NOMO-1 (cell line): ENCODE results near the gene HS3ST6.
A peak's percentile ranks its signal among the peaks of the same experiment; 100 is the strongest.
"Not testable (repeated sequence)": the region's sequence is repeated elsewhere in the genome, so short reads cannot be mapped to it uniquely, and the experiment has no call there.

Source experiments
- DNase-seq, 2 experiments: peaks; one replicate each; lab custom pipeline; 2025; ENCODE audit not compliant: unreplicated experiment in 2 of 2; lab: John Stamatoyannopoulos, UW

HS3ST6 gene

DNA sequence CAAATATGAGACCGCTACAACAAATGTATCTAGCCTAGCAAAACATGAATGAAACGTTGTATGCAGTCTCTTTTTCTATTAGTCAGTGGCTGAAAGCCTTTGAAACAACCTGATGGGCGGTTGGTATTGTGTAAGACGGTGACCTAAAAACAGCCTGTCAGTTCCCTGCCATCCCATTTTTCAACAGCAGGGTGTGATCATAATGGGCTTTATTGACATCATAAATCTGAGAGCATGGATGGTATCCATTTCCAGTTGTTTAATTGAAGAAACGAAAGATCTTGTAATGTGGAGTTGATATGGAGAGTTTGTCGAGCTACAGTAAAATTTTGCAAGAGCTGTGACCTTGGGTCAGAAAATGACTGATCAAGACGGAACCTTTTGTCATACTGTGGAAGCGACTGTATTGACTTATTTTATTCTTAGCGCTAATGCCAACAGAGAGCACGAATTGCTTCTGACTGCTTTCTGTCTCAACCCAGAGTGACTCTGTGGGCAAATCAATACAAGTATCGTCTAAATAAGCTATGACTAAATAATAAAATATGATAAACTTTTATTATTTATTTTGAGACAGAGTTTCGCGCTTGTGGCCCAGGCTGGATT, 34.0 kb downstream of the HS3ST6 start:
- DNase-seq: peak; percentile 79 to 92

GRCh38 chr16:1881172-1881571, 37.0 kb downstream of the HS3ST6 start:
- DNase-seq: not testable (repeated sequence)

DNA sequence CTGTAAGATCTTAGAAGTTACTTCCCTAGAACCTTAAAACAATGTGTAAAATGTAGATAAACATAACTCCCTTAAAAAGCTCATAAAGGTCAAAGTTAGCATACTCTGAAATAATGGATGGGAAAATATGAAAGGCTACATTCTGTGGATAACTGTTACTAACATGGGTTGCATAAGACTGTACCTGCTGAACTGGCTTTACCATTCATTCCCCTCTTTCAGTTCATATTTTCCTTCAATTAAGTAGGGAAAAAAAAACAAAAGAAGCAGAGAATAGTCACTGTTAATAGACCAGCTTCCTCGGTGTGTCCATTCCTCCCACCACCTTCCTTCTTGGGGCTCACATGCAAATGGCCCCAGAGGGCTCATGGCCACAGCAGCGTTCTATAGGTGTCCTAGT, 38.7 kb downstream of the HS3ST6 start:
- no peak for DNase-seq

GRCh38 chr16:1878256-1878655, 40.0 kb downstream of the HS3ST6 start:
- DNase-seq: no peak

GRCh38 chr16:1877804-1878203, 40.4 kb downstream of the HS3ST6 start:
- DNase-seq: peak in 1 of 2 experiments; percentile 22

GRCh38 chr16:1877089-1877488, 41.1 kb downstream of the HS3ST6 start:
- no peak for DNase-seq

DNA sequence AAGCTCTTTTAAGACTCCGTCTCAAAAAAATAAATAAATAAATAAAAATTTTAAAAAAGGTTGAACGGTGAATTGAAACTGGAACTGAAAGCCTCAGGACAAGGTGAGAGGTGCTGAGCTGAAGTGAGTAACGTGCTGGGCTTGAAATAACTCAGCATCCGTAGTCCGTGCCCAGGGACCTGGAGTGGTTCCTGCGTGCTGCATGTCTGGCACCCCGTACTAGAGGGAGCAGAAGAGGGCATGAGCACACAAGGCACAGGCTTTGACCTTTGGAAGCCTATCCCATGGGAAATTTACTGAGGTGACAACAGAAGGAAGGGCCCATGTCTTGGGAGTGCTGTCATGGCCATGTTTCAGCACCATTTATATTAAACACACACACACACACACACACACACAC, 41.7 kb downstream of the HS3ST6 start:
- no peak for DNase-seq

GRCh38 chr16:1876066-1876465, 42.1 kb downstream of the HS3ST6 start:
- DNase-seq: not testable (repeated sequence)

DNA sequence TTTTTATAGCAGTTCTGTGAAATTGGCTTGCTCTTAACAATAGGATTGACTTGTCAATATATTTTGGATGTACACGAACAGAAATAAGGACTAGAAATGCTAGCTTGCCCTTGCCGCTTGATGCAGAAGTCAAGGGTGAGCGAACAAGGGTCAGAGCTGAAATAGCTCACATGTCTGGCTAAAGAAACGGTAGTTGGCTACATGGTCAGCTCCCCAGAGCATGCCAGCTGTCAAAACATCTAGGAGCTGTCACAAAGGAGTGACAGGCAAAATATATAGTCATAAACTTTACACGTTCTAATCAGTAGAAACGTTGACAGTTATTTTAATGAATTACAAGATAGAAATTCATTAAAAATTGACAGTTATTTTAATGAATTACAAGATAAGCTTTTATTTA, 43.4 kb downstream of the HS3ST6 start:
- no peak for DNase-seq

DNA sequence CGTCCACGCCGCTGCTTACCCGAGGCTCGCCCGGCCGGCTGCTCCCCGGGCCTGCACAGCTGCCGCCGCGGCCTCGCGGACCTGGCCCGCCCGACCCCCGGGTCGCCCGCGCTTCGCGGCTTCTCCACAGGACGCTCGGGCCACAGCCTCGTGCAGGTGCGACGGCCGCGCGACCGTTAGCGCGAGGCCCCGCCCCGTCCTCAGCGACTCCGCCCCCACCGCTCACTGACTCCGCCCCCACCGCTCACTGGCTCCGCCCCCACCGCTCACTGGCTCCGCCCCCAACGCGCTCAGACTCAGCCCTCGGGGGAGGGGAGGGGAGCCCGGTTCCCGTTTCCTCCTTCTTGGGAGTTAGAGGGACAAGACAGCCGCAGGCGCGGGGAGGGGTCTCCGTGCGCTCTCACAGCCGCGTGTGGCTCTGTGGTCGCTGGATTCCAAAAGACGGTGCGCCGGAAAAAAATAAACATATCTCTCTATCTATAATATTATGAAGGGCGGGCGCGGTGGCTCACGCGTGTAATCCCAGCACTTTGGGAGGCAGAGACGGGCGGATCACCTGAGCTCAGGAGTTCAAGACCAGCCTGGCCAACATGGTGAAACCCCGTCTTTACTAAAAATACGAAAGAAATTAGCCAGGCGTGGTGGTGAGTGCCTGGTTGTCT, 46.1 kb downstream of the HS3ST6 start, which contains the start of gene MEIOB:
Gene MEIOB (minus strand): TSS at position 191 of the 662 bp plus-strand sequence. CDS start 3,989 bp downstream, outside the sequence.
- DNase-seq: peak; percentile 57 to 65

DNA sequence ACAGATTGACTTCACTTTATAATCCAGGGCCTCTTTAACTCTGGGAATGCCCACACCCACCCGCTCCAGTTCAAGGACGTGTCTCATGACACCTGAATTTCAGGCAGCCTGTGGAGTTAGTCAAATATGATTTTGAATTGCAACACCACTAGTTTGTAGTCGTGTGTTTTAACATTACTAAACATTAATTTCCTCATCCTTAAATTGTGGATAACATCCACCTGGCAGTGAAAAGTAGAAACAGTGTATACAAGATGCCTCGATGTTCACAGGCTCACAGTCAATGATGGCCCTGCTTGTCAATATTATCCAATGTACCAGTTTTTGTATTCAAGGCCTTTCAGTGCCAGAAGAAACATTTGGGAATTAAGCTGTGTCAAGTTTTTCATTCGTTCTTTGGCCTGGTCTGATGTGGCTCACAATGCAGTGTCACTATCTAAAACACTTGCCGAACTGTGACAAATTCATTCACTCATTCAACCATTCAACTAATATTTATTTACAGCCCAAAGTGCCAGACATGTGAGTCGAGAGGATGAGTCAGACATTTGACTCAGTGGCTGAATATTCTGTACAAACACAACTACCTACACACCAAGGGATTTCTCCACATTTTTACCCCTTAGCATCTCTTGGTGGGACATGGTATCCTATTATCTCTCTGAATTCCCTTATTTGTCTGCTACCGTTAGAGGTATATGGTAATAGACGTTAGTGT, 47.7 kb downstream of the HS3ST6 start:
- DNase-seq: no peak

- no peak for DNase-seq
These were observed 52.1 kb downstream of the HS3ST6 start for GRCh38 chr16:1865902-1866690.

DNA sequence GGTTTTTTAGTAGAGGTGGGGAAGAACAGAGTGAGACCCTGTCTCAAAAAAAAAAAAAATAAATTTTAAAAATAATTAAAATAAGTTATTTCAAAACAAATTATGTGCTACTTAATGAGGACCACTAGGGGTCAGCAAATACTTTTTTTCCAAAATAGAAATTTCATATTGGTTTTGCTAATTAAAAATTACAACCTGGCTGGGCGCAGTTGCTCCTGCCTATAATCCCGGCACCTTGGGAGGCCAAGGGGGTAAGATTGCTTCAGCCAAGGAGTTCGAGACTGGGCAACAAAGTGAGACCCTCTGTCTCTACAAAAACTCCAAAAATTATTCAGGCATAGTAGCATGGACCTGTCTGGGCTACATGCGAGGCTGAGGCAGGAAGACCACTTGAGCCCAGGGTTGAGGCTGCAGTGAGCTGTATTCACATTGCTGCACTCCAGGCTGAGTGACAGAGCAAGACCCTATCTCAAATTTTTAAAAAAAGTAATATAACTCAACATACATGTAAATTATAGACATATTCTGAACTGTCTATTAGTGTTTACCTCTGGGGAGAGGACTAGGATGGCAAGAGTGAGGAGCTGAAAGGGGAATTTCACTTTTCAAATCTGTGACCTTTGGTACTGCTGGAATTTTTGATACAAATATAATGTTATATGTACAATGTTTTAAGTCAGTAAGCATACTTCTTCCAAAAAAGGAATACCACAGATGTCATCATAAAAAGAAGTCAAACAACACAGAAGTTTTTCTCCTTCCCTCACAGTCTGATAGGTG, 54.3 kb downstream of the HS3ST6 start:
- peak in 1 of 2 experiments; percentile 63 for DNase-seq

- no peak for DNase-seq
These were observed 55.8 kb downstream of the HS3ST6 start for GRCh38 chr16:1862394-1862793.

DNA sequence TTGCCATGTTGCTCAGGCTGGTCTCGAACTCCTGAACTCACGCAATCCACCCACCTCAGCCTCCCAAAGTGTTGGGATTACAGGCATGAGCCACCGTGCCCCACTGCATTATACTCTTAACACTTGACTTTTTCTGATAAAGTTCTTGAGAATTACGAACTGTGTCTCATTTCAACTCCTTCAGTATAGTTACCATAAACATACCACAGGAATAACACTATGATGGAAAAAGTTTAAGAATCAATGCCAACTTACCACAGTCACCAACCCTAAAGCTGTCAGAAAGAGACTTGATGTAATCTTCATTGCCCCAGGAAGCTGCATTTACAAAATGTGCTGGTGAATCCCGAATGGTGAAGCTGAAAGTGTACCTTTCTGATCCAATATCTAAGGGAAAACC, 56.5 kb downstream of the HS3ST6 start:
- DNase-seq: no peak
